WTC11 (cell line): ENCODE results near the gene LRRC23.
"Not testable (repeated sequence)": the region's sequence is repeated elsewhere in the genome, so short reads cannot be mapped to it uniquely, and the experiment has no call there.

Experiments used
- AFF4 ChIP-seq: sonication (generic); formaldehyde crosslinking; IDR thresholded peaks from 2 replicates; pipeline ENCODE4 v1.8.1; 2023; ENCODE audit warnings: mild to moderate bottlenecking, missing genetic modification reagents, borderline replicate concordance
- CTCF ChIP-seq: fragments of 200-600 bp; IDR thresholded peaks from 2 replicates; pipeline ENCODE4 v1.8.0; 2022; ENCODE audit warnings: antibody characterized with exemption

GRCh38 chr12:6886206-6886999 is 18.2 kb upstream of the LRRC23 start:
- not testable (repeated sequence) for TF ChIP-seq CTCF; AFF4 (CRISPR knock-in tag)
